Right atrium auricular region (tissue), 2 donors: ENCODE measurements around the gene DRAM1. TPM values are rescaled to one million over a fixed set of nuclear protein-coding genes. Genes with fewer than 3 reads are reported as not detected.
A peak's percentile ranks its signal among the peaks of the same experiment; 100 is the strongest.
"Not testable (repeated sequence)": the region's sequence is repeated elsewhere in the genome, so short reads cannot be mapped to it uniquely, and the experiment has no call there.

Source experiments
- DNase-seq: peaks from one replicate; pipeline ENCODE4 v3.0.0-alpha.2; 2019; ENCODE audit warnings: low spot score
- H3K27ac ChIP-seq, 2 donors: fragments of 200-600 bp; sonication (generic); 1 replicate in 1 of 2; 2 replicates in 1 of 2; pipeline ENCODE4 v1.5.1; 2016 to 2019
- H3K27me3 ChIP-seq, 2 donors: fragments of 200-600 bp; sonication (generic); one replicate each; pipeline versions ENCODE4 v1.5.1 to v1.6.0; 2017 to 2019
- H3K36me3 ChIP-seq: fragments of 200-600 bp; sonication (generic); one replicate; pipeline ENCODE4 v1.5.1; 2016
- H3K4me1 ChIP-seq, 2 donors: fragments of 200-600 bp; sonication (generic); one replicate each; pipeline versions ENCODE4 v1.5.1 to v1.6.0; 2017 to 2019
- H3K4me3 ChIP-seq, 2 donors: fragments of 200-600 bp; sonication (generic); 1 replicate in 1 of 2; 2 replicates in 1 of 2; pipeline ENCODE4 v1.5.1; 2017 to 2019; ENCODE audit warnings: mild to moderate bottlenecking in 1 of 2, moderate library complexity in 1 of 2
- H3K9me3 ChIP-seq, 2 donors: fragments of 200-600 bp; sonication (generic); one replicate each; pipeline ENCODE4 v1.5.1; 2019
- CTCF ChIP-seq, 2 donors: fragments of 200-600 bp; sonication (generic); IDR thresholded peaks; one replicate each; pipeline ENCODE4 v1.5.1; 2019; ENCODE audit warnings: antibody characterized with exemption in 2 of 2
- total RNA-seq, 2 donors: library from RNA; depleted of rRNA; stranded (reverse); fragments of >200 nt; gene quantifications; one replicate each; pipeline ENCODE4 v1.1.0, GENCODE V29; 2016

DRAM1 gene
- total RNA-seq, 2 donors from 2014 or later: 3.9 to 12.7 TPM

GRCh38 chr12:101866615-101867373 lies 10.6 kb upstream of the DRAM1 start:
- Histone ChIP-seq H3K27ac (no peak overlapping the region), H3K36me3 (no peaks in the 10 kb centered on the region), H3K9me3 (peaks cover 0 to 8% of the 10 kb centered on the region in 2 donors), H3K4me1 (no peaks in the 10 kb centered on the region), H3K27me3 (no peaks in the 10 kb centered on the region), H3K4me3 (no peak overlapping the region)
- TF ChIP-seq CTCF (IDR thresholded peaks at IDR 0.05): no peak
- no peak for DNase-seq

- DNase-seq, H3K4me3 ChIP-seq: not testable (repeated sequence)
Observed at GRCh38 chr12:101867619-101868018, 9.8 kb upstream of the DRAM1 start.

GRCh38 chr12:101870925-101871324 lies 6.5 kb upstream of the DRAM1 start:
- no peaks in the 10 kb centered on the region for H3K4me1 ChIP-seq
- H3K36me3 ChIP-seq: no peaks in the 10 kb centered on the region
- H3K27me3 ChIP-seq: no peaks in the 10 kb centered on the region
- DNase-seq: no peak
- H3K9me3 ChIP-seq: no peaks in the 10 kb centered on the region
- H3K4me3 ChIP-seq: no peak overlapping the region
- no peak for TF ChIP-seq CTCF (IDR thresholded peaks at IDR 0.05)
- H3K27ac ChIP-seq: no peak overlapping the region

More at GRCh38 chr12:101867619-101868018, 9.8 kb upstream of the DRAM1 start:
- H3K36me3 ChIP-seq, H3K27me3 ChIP-seq, H3K27ac ChIP-seq, H3K4me1 ChIP-seq, H3K9me3 ChIP-seq: not testable (repeated sequence)

GRCh38 chr12:101875162-101875561 lies 2.2 kb upstream of the DRAM1 start:
- Histone ChIP-seq H3K4me1 (peaks cover 0 to 17% of the 10 kb centered on the region in 2 donors), H3K36me3 (no peaks in the 10 kb centered on the region), H3K4me3 (no peak overlapping the region), H3K9me3 (no peaks in the 10 kb centered on the region), H3K27me3 (no peaks in the 10 kb centered on the region), H3K27ac (peak overlapping the region; percentile 94)
- no peak for TF ChIP-seq CTCF (IDR thresholded peaks at IDR 0.05)
- DNase-seq: no peak

- Histone ChIP-seq H3K4me1 (peaks cover 0 to 17% of the 10 kb centered on the region in 2 donors), H3K27ac (peak overlapping the region; percentile 94), H3K4me3 (peak overlapping the region; percentile 70 to 75), H3K9me3 (no peaks in the 10 kb centered on the region), H3K27me3 (no peaks in the 10 kb centered on the region), H3K36me3 (no peaks in the 10 kb centered on the region)
- DNase-seq: no peak
- TF ChIP-seq CTCF (IDR thresholded peaks at IDR 0.05): no peak
Observed at GRCh38 chr12:101876322-101876860, 989 bp upstream of the DRAM1 start.

- TF ChIP-seq CTCF (IDR thresholded peaks at IDR 0.05): no peak
- peak overlapping the region; percentile 94 for H3K27ac ChIP-seq
- no peak for DNase-seq
- no peaks in the 10 kb centered on the region for H3K36me3 ChIP-seq
- peaks cover 0 to 17% of the 10 kb centered on the region in 2 donors for H3K4me1 ChIP-seq
- no peaks in the 10 kb centered on the region for H3K9me3 ChIP-seq
- peak overlapping the region; percentile 70 to 75 for H3K4me3 ChIP-seq
- H3K27me3 ChIP-seq: no peaks in the 10 kb centered on the region
Observed at GRCh38 chr12:101877806-101878242, 444 bp downstream of the DRAM1 start.
